Uterus (tissue), 2 donors: ENCODE measurements around the gene KIF3B.

Experiments used
- POLR2A ChIP-seq, 2 donors: fragments of 450-650 bp; IDR thresholded peaks; one replicate each; pipeline ENCODE4 v1.6.1; 2016; ENCODE audit warnings: antibody characterized with exemption in 2 of 2, mild to moderate bottlenecking in 1 of 2, moderate library complexity in 1 of 2
- TF ChIP-seq, protein P1 (sequence below), 4 experiments: fragments of 200-600 bp in 2 of 4; fragments of 450-650 bp in 2 of 4; sonication (generic) in 2 of 4; IDR thresholded peaks; one replicate each; pipeline ENCODE4 v1.5.1; 2016 to 2019; ENCODE audit warnings: antibody characterized with exemption in 4 of 4, mild to moderate bottlenecking in 2 of 4, moderate library complexity in 1 of 4

- TF ChIP-seq, protein P1, sequence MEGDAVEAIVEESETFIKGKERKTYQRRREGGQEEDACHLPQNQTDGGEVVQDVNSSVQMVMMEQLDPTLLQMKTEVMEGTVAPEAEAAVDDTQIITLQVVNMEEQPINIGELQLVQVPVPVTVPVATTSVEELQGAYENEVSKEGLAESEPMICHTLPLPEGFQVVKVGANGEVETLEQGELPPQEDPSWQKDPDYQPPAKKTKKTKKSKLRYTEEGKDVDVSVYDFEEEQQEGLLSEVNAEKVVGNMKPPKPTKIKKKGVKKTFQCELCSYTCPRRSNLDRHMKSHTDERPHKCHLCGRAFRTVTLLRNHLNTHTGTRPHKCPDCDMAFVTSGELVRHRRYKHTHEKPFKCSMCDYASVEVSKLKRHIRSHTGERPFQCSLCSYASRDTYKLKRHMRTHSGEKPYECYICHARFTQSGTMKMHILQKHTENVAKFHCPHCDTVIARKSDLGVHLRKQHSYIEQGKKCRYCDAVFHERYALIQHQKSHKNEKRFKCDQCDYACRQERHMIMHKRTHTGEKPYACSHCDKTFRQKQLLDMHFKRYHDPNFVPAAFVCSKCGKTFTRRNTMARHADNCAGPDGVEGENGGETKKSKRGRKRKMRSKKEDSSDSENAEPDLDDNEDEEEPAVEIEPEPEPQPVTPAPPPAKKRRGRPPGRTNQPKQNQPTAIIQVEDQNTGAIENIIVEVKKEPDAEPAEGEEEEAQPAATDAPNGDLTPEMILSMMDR (IDR thresholded peaks at IDR 0.05): peak in 2 of 4 experiments; percentile 4 to 23
- TF ChIP-seq POLR2A (IDR thresholded peaks at IDR 0.05): peak in 1 of 2 donors; percentile 66
Measured at GRCh38 chr20:32357869-32358631, 80.6 kb downstream of the KIF3B start, which contains the start of gene ASXL1.
